Right lobe of liver (tissue), 6 donors: ENCODE data around the gene PLXNA4. TPM values are rescaled to one million over a fixed set of nuclear protein-coding genes. Genes with fewer than 3 reads are reported as not detected.

Source experiments
- ATAC-seq, 4 donors: fragments of 200-7000 bp; cut with Tn5 transposase; one replicate each; pipeline ENCODE4 v1.9.1; 2020; ENCODE audit warnings: mild to moderate bottlenecking in 4 of 4, moderate library complexity in 4 of 4
- DNase-seq, 3 donors: peaks; one replicate each; pipeline ENCODE4 v3.0.0-alpha.2; 2020
- H3K27ac ChIP-seq, 3 donors: fragments of 200-600 bp; one replicate each; pipeline ENCODE4 v1.8.0; 2022
- H3K27me3 ChIP-seq, 2 donors: fragments of 200-600 bp; one replicate each; pipeline ENCODE4 v1.8.0; 2022
- H3K36me3 ChIP-seq, 4 donors: fragments of 200-600 bp; sonication (generic) in 1 of 4; one replicate each; pipeline versions ENCODE4 v1.5.1 to v1.8.0; 2017 to 2022; ENCODE audit warnings: control low read depth in 1 of 4
- H3K4me1 ChIP-seq, 4 donors: fragments of 200-600 bp; sonication (generic) in 1 of 4; one replicate each; pipeline versions ENCODE4 v1.5.1 to v1.8.0; 2017 to 2022; ENCODE audit warnings: control low read depth in 1 of 4
- H3K4me3 ChIP-seq, 3 donors: fragments of 200-600 bp; one replicate each; pipeline ENCODE4 v1.8.0; 2022
- H3K9me3 ChIP-seq, 4 donors: fragments of 200-600 bp; sonication (generic) in 1 of 4; one replicate each; pipeline versions ENCODE4 v1.5.1 to v1.8.0; 2017 to 2022; ENCODE audit warnings: control low read depth in 1 of 4
- POLR2A ChIP-seq: fragments of 450-650 bp; IDR thresholded peaks from one replicate; pipeline ENCODE4 v1.6.1; 2017; ENCODE audit warnings: antibody characterized with exemption, mild to moderate bottlenecking
- WGBS: methylation state at CpG from one replicate; pipeline ENCODE4 v1.1.6; 2018; ENCODE audit warnings: low coverage, low lambda C conversion rate; ENCODE audit not compliant: insufficient coverage; ENCODE audit errors: missing lambda C conversion rate; 5-methylcytosine and 5-hydroxymethylcytosine counted together
- intact Hi-C, 2 donors: fragments of 100-400 bp; cut with DNase I; formaldehyde crosslinking; loops; one replicate each; pipeline versions ENCODE4 v1.11.2 to v1.14.1; 2022
- total RNA-seq, 6 experiments: library from RNA; depleted of rRNA in 2 of 6; stranded (reverse); fragments of >200 nt in 2 of 6; fragmentation: NEBNext Ultra II Directional in 3 of 6; extraction: Animal tissue kit (Norgen Biotek cat#: 25700) in 3 of 6; gene quantifications; one replicate each; pipeline versions ENCODE4 v1.1.0 to v1.2.4, GENCODE V29; 2016 to 2023
- TF ChIP-seq, protein P1 (sequence below), 4 donors: fragments of 200-600 bp in 3 of 4; fragments of 450-650 bp in 1 of 4; IDR thresholded peaks; one replicate each; pipeline versions ENCODE4 v1.5.1 to v1.8.0; 2016 to 2022; ENCODE audit warnings: antibody characterized with exemption in 4 of 4, mild to moderate bottlenecking in 2 of 4
- donor health status: DM: no; HTN: yes; CAD: no.
- donor health status: DM: no; HTN: no; CAD: no.
- donor health status: DM: no; HTN: no; CAD: no.
- donor health status: DM: no; HTN: yes; CAD: no.
- donor health status: DM: no; HTN: yes; CAD: no.

The PLXNA4 gene
- total RNA-seq, 6 experiments from 2014 or later = 0.17 to 0.90 (median 0.30) TPM

DNA sequence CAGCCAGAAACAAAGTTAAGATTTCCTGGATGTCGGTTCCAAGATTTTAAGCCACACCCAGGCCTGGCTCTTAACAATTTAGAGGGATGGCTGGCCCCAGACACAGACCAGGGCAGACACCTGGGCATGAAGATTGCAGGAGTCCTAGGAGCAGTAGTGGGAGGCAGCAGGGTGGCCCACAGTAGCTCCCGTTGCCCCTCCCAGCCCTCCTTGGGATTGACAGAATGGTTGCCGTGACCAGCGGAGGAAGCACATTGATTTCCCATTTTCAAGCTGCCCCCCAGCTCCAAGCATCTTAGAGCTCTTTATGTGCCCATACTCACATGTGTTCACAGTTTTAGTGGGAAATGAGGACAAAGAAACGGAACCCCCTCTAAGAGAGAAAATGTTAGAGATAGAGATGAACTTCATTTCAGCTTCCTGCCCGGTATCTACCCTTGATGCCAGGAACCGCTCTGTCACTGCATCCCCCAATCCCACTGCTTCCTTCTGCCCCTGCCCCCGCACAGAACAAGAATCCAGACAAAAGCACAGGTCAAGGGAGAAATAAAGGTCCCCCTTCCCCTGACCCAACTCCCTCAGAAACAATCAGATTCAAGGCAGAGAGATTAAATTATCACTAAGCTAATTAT, 101.1 kb downstream of the PLXNA4 start:
- ATAC-seq (peak in 1 of 4 donors; percentile 44), DNase-seq (no peak)
- Histone ChIP-seq H3K27ac (no peak overlapping the region), H3K36me3 (no peaks in the 10 kb centered on the region), H3K4me1 (no peaks in the 10 kb centered on the region), H3K9me3 (no peaks in the 10 kb centered on the region), H3K27me3 (no peaks in the 10 kb centered on the region), H3K4me3 (no peak overlapping the region)
- intact Hi-C loops = no loop called here
- TF ChIP-seq POLR2A = no peak
- TF ChIP-seq, protein P1, sequence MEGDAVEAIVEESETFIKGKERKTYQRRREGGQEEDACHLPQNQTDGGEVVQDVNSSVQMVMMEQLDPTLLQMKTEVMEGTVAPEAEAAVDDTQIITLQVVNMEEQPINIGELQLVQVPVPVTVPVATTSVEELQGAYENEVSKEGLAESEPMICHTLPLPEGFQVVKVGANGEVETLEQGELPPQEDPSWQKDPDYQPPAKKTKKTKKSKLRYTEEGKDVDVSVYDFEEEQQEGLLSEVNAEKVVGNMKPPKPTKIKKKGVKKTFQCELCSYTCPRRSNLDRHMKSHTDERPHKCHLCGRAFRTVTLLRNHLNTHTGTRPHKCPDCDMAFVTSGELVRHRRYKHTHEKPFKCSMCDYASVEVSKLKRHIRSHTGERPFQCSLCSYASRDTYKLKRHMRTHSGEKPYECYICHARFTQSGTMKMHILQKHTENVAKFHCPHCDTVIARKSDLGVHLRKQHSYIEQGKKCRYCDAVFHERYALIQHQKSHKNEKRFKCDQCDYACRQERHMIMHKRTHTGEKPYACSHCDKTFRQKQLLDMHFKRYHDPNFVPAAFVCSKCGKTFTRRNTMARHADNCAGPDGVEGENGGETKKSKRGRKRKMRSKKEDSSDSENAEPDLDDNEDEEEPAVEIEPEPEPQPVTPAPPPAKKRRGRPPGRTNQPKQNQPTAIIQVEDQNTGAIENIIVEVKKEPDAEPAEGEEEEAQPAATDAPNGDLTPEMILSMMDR (IDR thresholded peaks at IDR 0.05) = no peak
- 35% methylated on average over 8 of the region's 8 CpGs for WGBS

DNA sequence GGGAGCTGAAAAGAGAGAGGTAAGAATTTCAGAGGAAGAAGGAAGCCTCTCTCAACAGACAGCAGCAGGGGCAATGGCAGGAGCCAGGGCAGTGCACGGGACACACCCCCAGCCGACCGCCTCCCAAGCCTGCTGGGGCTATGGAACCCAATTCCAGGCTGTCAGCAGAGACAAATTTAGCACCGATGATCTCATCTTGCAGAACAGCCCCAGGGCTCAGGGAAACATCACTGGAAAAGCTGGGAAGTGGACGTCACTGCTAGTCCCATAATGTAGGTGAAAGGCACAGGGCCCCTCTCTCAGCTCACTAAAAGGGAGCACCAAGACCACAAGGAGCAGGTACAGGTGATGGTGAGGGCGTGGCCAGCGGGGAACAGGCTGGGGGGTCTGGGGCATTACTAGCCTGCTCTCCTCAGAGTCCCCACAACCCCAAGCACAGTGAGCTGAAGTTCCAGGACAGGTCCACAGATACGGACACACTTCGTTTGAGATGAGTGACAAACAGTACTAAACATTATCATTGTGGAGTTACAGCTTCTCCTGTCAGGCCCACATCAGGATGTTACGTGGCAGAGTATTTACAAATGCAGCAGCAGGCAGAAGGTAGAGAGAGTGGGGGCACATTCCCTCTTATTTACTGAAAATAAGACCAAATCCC, 103.7 kb downstream of the PLXNA4 start:
- Histone ChIP-seq H3K27me3 (no peaks in the 10 kb centered on the region), H3K27ac (no peak overlapping the region), H3K9me3 (no peaks in the 10 kb centered on the region), H3K36me3 (no peaks in the 10 kb centered on the region), H3K4me3 (no peak overlapping the region), H3K4me1 (no peaks in the 10 kb centered on the region)
- peak in 3 of 4 donors; percentile 32 to 38 (median 36) for ATAC-seq
- intact Hi-C loops = no loop called here
- TF ChIP-seq, protein P1 (IDR thresholded peaks at IDR 0.05) = no peak
- no peak for TF ChIP-seq POLR2A
- DNase-seq = no peak
- WGBS = 50% methylated on average over 8 of the region's 10 CpGs

DNA sequence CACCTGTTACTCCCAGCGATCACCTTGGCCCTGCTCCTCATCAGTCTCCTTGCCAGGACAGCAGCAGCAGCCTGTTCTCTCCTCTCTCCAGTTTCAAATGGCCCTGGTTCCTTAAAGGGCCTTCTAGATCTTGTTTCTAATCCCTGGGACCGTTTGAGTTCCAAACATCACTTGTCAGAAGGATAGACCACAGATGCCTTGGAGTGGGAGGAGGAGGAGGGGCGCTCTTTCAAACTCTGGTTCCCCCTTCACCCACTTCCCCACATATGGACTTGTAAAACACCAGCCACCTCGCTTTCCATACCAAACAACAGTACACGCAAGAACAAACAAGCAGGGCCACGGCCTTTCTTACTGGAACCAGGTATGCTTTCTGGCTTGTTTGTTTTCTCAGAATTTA, 104.8 kb downstream of the PLXNA4 start:
- 80% methylated on average over 6 of the region's 6 CpGs for WGBS
- Histone ChIP-seq H3K4me1 (no peaks in the 10 kb centered on the region), H3K36me3 (no peaks in the 10 kb centered on the region), H3K27ac (no peak overlapping the region), H3K4me3 (no peak overlapping the region), H3K27me3 (no peaks in the 10 kb centered on the region), H3K9me3 (no peaks in the 10 kb centered on the region)
- TF ChIP-seq POLR2A = no peak
- TF ChIP-seq, protein P1 (IDR thresholded peaks at IDR 0.05) = no peak
- intact Hi-C loops = no loop called here
- ATAC-seq (no peak), DNase-seq (no peak)

DNA sequence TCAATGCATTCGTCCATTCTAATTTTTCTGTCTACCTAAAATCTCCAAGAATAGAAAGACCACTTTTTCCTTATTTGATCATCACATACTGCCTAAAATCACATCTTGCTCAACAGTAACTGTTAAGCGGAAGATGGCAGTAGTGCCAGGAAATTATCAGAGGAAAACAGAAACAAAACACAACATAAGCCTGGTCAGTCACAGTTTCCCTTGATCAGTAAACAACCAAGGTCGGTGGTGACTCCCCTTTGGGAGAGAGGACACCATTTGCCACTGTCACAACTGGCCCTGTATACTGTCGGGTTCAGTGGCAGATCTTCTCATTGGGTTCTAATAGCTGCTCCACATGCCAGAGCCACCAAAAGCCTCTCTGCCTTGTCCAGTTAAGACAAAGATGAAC, 106.6 kb downstream of the PLXNA4 start:
- intact Hi-C loops = no loop called here
- Histone ChIP-seq H3K27me3 (no peaks in the 10 kb centered on the region), H3K4me3 (no peak overlapping the region), H3K36me3 (no peaks in the 10 kb centered on the region), H3K4me1 (no peaks in the 10 kb centered on the region), H3K9me3 (no peaks in the 10 kb centered on the region), H3K27ac (no peak overlapping the region)
- WGBS = 57% methylated on average over 4 of the region's 4 CpGs
- no peak for DNase-seq
- TF ChIP-seq POLR2A = no peak
- TF ChIP-seq, protein P1 (IDR thresholded peaks at IDR 0.05) = no peak
- no peak for ATAC-seq
